ENCODE measurements around the gene LGI4. TPM values are rescaled to one million over a fixed set of nuclear protein-coding genes. Genes with fewer than 3 reads are reported as not detected.
A peak's percentile ranks its signal among the peaks of the same experiment; 100 is the strongest.

Gene LGI4
- total RNA-seq, 4 donors from 2014 or later = 32.0 to 58.6 (median 49.2) TPM

- Histone ChIP-seq H3K27me3 (peaks cover 0 to 42% (median 10%) of the 10 kb centered on the region in 4 donors), H3K4me1 (peaks cover 3 to 13% (median 11%) of the 10 kb centered on the region in 4 donors), H3K9me3 (no peaks in the 10 kb centered on the region), H3K36me3 (no peaks in the 10 kb centered on the region), H3K27ac (replicated peaks in 1 of 4) (no peak overlapping the region), H3K4me3 (no peak overlapping the region)
- intact Hi-C loops (cut with DNase I) = no loop called here
- WGBS = 72% methylated on average over 7 of the region's 11 CpGs
- no peak for DNase-seq (ENCODE audit: extremely low spot score)
- TF ChIP-seq CTCF (IDR thresholded peaks at IDR 0.05) = no peak
- TF ChIP-seq EP300 (IDR thresholded peaks at IDR 0.05) = no peak
- no peak for TF ChIP-seq POLR2A (IDR thresholded peaks at IDR 0.05; ENCODE audit: low read depth)
- TF ChIP-seq POLR2AphosphoS5 (IDR thresholded peaks at IDR 0.05) = no peak
Observed at GRCh38 chr19:35093941-35094647, 40.8 kb downstream of the LGI4 start.

GRCh38 chr19:35093430-35093829 is 41.4 kb downstream of the LGI4 start:
- intact Hi-C loops (cut with DNase I) = no loop called here

GRCh38 chr19:35090506-35091214 is 44.2 kb downstream of the LGI4 start:
- H3K36me3 ChIP-seq = no peaks in the 10 kb centered on the region
- peak overlapping the region in 3 of 4 donors; percentile 12 to 31 (median 19) for H3K4me3 ChIP-seq
- WGBS = 16% methylated on average over 21 of the region's 36 CpGs
- no peaks in the 10 kb centered on the region for H3K9me3 ChIP-seq
- intact Hi-C loops (cut with DNase I) = loop anchor here (2.0 kb wide), 1 partner anchor 118 kb away; no protein-coding TSS in a partner anchor
- peaks cover 3 to 13% (median 11%) of the 10 kb centered on the region in 4 donors for H3K4me1 ChIP-seq
- DNase-seq (ENCODE audit: extremely low spot score) = no peak
- TF ChIP-seq POLR2AphosphoS5 (IDR thresholded peaks at IDR 0.05) (no peak), CTCF (IDR thresholded peaks at IDR 0.05) (peak; percentile 47 to 67 (median 50))
- H3K27ac ChIP-seq (replicated peaks in 1 of 4) = no peak overlapping the region
- H3K27me3 ChIP-seq = peaks cover 0 to 55% (median 10%) of the 10 kb centered on the region in 4 donors

More at GRCh38 chr19:35093430-35093829, 41.4 kb downstream of the LGI4 start:
- Histone ChIP-seq H3K9me3 (no peaks in the 10 kb centered on the region), H3K4me1 (peaks cover 3 to 13% (median 11%) of the 10 kb centered on the region in 4 donors), H3K4me3 (no peak overlapping the region), H3K27me3 (peaks cover 0 to 48% (median 10%) of the 10 kb centered on the region in 4 donors), H3K36me3 (no peaks in the 10 kb centered on the region), H3K27ac (replicated peaks in 1 of 4) (no peak overlapping the region)
- no peak for DNase-seq (ENCODE audit: extremely low spot score)
- TF ChIP-seq POLR2A (IDR thresholded peaks at IDR 0.05; ENCODE audit: low read depth) (no peak), POLR2AphosphoS5 (IDR thresholded peaks at IDR 0.05) (no peak), EP300 (IDR thresholded peaks at IDR 0.05) (no peak), CTCF (IDR thresholded peaks at IDR 0.05) (no peak)
- 94% methylated on average over 5 of the region's 5 CpGs for WGBS

GRCh38 chr19:35090160-35090505 is 44.7 kb downstream of the LGI4 start:
- no peaks in the 10 kb centered on the region for H3K9me3 ChIP-seq
- intact Hi-C loops (cut with DNase I) = loop anchor here (2.0 kb wide), 1 partner anchor 117 kb away; no protein-coding TSS in a partner anchor
- H3K36me3 ChIP-seq = no peaks in the 10 kb centered on the region
- no peak for TF ChIP-seq CTCF (IDR thresholded peaks at IDR 0.05)
- no peak for TF ChIP-seq EP300 (IDR thresholded peaks at IDR 0.05)
- no peak for TF ChIP-seq POLR2A (IDR thresholded peaks at IDR 0.05; ENCODE audit: low read depth)
- no peak for TF ChIP-seq POLR2AphosphoS5 (IDR thresholded peaks at IDR 0.05)
- peak overlapping the region in 1 of 4 donors; percentile 1 for H3K4me3 ChIP-seq
- H3K27me3 ChIP-seq = peaks cover 0 to 55% (median 10%) of the 10 kb centered on the region in 4 donors
- no peak overlapping the region for H3K27ac ChIP-seq (replicated peaks in 1 of 4)
- H3K4me1 ChIP-seq = peaks cover 3 to 13% (median 11%) of the 10 kb centered on the region in 4 donors
- WGBS = 38% methylated on average over 9 of the region's 9 CpGs
- DNase-seq (ENCODE audit: extremely low spot score) = no peak

All from esophagus muscularis mucosa (tissue), 4 donors.